GM10847 (cell line): ENCODE data around the gene CMTM2.

Experiments used
- POLR2A ChIP-seq: IDR thresholded peaks from 2 replicates; pipeline ENCODE4 v1.6.1; 2011; ENCODE audit not compliant: insufficient read length; ENCODE audit errors: extremely low read depth

The CMTM2 gene

DNA sequence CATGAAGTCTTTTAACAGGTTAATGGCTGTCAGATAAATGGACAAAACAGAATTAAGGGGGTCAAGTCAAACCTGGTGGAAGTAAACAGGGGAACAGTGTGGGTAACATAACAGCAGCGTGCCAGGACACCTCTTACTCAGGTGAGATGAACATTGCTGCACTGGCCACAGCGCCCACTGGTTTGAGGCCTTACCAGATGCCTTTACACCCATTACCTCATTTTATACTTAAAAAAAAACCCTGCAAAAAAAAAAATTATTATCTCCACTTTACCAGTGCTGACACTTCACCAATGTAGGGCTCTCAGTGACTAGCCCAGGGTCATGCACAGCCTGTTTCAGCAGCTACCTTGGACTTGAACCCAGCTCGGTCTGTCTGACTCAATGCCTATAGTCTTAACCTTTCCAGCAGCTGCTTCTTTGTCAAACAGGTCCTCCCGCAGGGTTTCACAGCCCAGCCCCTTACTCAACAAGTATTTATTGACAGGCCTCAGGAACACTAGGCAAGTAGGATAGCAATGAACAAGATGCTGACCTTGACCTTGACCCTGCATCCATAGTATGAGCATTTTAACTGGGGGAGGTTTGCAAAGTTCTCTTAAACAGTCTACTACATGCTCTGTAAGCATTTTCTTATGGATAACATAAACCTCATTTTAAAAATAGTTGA lies 55.4 kb downstream of the CMTM2 start:
- TF ChIP-seq POLR2A, result no peak

DNA sequence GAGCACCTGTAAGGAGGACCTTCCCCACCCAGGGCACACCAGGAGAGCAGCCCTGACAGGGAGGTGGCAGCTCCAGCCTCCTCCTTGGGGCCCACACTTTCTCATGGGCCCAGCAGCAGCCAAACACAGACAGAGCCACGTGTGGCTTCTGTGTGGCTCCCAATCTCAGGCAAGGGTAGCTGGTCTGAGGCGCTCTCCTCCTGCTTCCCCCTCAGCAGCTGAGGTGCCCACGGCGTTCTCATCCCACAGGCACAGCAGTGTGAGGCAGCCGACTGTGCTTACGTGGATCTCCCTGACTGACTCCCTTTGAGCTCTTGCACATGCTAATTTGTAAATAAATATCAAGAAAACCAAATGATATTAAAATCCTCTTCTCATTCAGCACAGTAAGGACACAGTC lies 56.1 kb downstream of the CMTM2 start:
- no peak for TF ChIP-seq POLR2A

DNA sequence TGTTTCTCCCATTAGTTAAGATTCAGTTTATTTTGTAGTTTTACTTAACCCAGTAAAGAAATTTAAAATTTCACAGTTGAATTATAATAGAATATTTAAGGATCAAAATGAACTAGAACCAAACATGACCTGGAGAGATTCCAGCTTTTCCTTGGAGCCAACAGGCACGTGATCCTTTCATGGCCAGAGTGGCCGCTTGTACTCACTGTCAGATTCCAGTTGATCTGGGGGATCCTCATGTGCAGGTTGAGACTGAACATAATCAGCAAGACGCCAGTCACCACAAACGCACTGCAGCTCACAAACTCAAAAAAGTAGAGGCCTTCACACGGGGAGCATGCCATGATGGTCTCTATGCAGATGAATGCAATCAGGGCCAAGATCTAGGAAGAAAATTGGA lies 56.9 kb downstream of the CMTM2 start:
- TF ChIP-seq POLR2A, result no peak

DNA sequence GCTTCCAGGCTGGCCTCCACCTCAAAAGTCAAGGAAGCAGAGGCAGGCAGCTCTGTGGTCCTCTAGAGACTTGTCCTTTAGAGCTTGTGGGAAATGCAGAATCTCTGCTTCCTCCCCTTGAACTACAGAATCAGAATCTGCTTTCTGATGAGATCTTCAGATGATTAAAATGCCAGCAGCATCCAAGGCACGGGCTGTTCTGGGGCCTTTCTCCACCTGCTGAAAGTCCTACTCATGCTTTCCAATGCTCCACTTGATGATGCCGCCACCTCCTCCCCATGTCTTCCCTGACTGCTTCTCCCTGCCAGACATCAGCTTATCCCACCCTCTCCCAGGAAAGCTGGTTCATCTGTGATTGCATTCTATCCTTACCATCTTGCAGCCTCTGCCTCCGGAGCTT lies 58.5 kb downstream of the CMTM2 start:
- TF ChIP-seq POLR2A, result no peak
